NAMALWA (cell line): Measurements from ENCODE around the gene NDUFAF8.

Experiments used
- DNase-seq: peaks from one replicate; pipeline ENCODE4 v3.0.0-alpha.2; 2015; ENCODE audit warnings: low spot score

The NDUFAF8 gene

GRCh38 chr17:81238815-81239713, at the start of gene NDUFAF8, which contains the start of gene TEPSIN:
NDUFAF8 (plus strand) TSS chr17:81239318; CDS start chr17:81239364, 46 bp downstream.
TEPSIN (minus strand) TSS chr17:81239055; CDS start chr17:81239033, 22 bp downstream.
- DNase-seq: peak; percentile 99

- DNase-seq: no peak
These were observed 49.2 kb upstream of the NDUFAF8 start for GRCh38 chr17:81189670-81190530.

GRCh38 chr17:81190591-81190990, 48.5 kb upstream of the NDUFAF8 start:
- DNase-seq: no peak

- DNase-seq: no peak
These were observed 48.0 kb upstream of the NDUFAF8 start for GRCh38 chr17:81191116-81191515.

GRCh38 chr17:81191646-81192045, 47.5 kb upstream of the NDUFAF8 start:
- no peak for DNase-seq

GRCh38 chr17:81192386-81193050, 46.6 kb upstream of the NDUFAF8 start:
- DNase-seq: no peak

GRCh38 chr17:81193051-81193410, 46.1 kb upstream of the NDUFAF8 start:
- no peak for DNase-seq

GRCh38 chr17:81193470-81194224, 45.5 kb upstream of the NDUFAF8 start:
- no peak for DNase-seq

GRCh38 chr17:81194225-81194760, 44.8 kb upstream of the NDUFAF8 start:
- no peak for DNase-seq

GRCh38 chr17:81194941-81195901, 43.9 kb upstream of the NDUFAF8 start:
- DNase-seq: no peak

- DNase-seq: no peak
These were observed 43.1 kb upstream of the NDUFAF8 start for GRCh38 chr17:81195941-81196495.

GRCh38 chr17:81196505-81197408, 42.4 kb upstream of the NDUFAF8 start:
- no peak for DNase-seq

GRCh38 chr17:81197409-81197795, 41.7 kb upstream of the NDUFAF8 start:
- DNase-seq: no peak

GRCh38 chr17:81197831-81198490, 41.2 kb upstream of the NDUFAF8 start:
- DNase-seq: no peak

- DNase-seq: no peak
These were observed 40.2 kb upstream of the NDUFAF8 start for GRCh38 chr17:81198826-81199481.

- DNase-seq: no peak
These were observed 39.7 kb upstream of the NDUFAF8 start for GRCh38 chr17:81199482-81199830.

GRCh38 chr17:81200201-81200600, 38.9 kb upstream of the NDUFAF8 start:
- no peak for DNase-seq
